ENCODE results near the gene RNF145. TPM values are rescaled to one million over a fixed set of nuclear protein-coding genes. Genes with fewer than 3 reads are reported as not detected.

Gene RNF145
- total RNA-seq, 1 donor from 2014 or later = 71.3 TPM

Other genes with a start within 250 kb of the RNF145 start
- gene EBF1, start 109.6 kb downstream of the RNF145 start, total RNA-seq = 3.6 and 4.4 TPM in 2 replicates
- 11.7 and 14.8 TPM in 2 replicates for gene UBLCP1, start 53.7 kb upstream of the RNF145 start, total RNA-seq
- gene IL12B, start 120.9 kb upstream of the RNF145 start, total RNA-seq = not detected in 2 replicates

Measured in dermis blood vessel endothelial cell (primary cell).